Adrenal gland (tissue), 5 donors: Measurements from ENCODE around the gene GNAL.

Experiments used
- POLR2A ChIP-seq, 2 donors: fragments of 450-650 bp; IDR thresholded peaks; one replicate each; pipeline ENCODE4 v1.6.1; 2017; ENCODE audit warnings: antibody characterized with exemption in 2 of 2, mild to moderate bottlenecking in 2 of 2, moderate library complexity in 1 of 2
- TF ChIP-seq, protein P1 (sequence below), 6 experiments: fragments of 450-650 bp in 4 of 6; fragments of 200-600 bp in 2 of 6; sonication (generic) in 1 of 6; IDR thresholded peaks; 1 replicate in 5 of 6; 2 replicates in 1 of 6; pipeline versions ENCODE4 v1.5.1 to v1.8.0; 2016 to 2021; ENCODE audit warnings: antibody characterized with exemption in 6 of 6, mild to moderate bottlenecking in 2 of 6, moderate library complexity in 1 of 6
- donor health status: DM: no; HTN: no; CAD: no.

DNA sequence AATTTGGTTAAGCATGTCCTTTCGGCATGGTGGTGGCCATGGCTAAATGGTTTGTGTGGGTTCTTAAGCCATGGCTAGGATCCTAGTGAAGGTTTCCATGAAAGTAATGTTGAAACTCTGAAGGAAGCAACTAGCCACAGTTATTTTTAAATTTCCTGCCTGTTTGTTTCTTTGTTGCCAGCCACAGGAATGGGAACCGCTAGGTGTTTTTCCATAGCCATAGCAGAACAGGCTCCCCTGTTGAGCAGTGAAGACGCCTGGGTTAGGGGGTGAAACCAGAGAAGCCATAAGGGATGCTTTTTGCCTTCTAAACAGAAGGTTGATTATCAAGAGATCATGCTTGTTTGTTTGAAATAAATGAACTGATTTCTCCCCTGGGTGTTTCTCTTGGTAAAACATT lies 102.1 kb downstream of the GNAL start:
- TF ChIP-seq, protein P1, sequence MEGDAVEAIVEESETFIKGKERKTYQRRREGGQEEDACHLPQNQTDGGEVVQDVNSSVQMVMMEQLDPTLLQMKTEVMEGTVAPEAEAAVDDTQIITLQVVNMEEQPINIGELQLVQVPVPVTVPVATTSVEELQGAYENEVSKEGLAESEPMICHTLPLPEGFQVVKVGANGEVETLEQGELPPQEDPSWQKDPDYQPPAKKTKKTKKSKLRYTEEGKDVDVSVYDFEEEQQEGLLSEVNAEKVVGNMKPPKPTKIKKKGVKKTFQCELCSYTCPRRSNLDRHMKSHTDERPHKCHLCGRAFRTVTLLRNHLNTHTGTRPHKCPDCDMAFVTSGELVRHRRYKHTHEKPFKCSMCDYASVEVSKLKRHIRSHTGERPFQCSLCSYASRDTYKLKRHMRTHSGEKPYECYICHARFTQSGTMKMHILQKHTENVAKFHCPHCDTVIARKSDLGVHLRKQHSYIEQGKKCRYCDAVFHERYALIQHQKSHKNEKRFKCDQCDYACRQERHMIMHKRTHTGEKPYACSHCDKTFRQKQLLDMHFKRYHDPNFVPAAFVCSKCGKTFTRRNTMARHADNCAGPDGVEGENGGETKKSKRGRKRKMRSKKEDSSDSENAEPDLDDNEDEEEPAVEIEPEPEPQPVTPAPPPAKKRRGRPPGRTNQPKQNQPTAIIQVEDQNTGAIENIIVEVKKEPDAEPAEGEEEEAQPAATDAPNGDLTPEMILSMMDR (IDR thresholded peaks at IDR 0.05) = no peak
- TF ChIP-seq POLR2A (IDR thresholded peaks at IDR 0.05) = no peak
